Thyroid gland (tissue), 4 donors: ENCODE measurements around the gene JAG1.

Source experiments
- POLR2A ChIP-seq, 2 donors: fragments of 450-650 bp; IDR thresholded peaks; one replicate each; pipeline ENCODE4 v1.6.1; 2017; ENCODE audit warnings: antibody characterized with exemption in 2 of 2, mild to moderate bottlenecking in 2 of 2, moderate library complexity in 1 of 2
- TF ChIP-seq, protein P1 (sequence below), 6 experiments: fragments of 200-600 bp in 3 of 6; fragments of 450-650 bp in 3 of 6; sonication (generic) in 3 of 6; IDR thresholded peaks; one replicate each; pipeline ENCODE4 v1.5.1; 2016 to 2019; ENCODE audit warnings: antibody characterized with exemption in 6 of 6, mild to moderate bottlenecking in 2 of 6, inconsistent platforms in 1 of 6, moderate library complexity in 1 of 6

GRCh38 chr20:10637031-10637559 is 36.7 kb downstream of the JAG1 start:
- TF ChIP-seq, protein P1, sequence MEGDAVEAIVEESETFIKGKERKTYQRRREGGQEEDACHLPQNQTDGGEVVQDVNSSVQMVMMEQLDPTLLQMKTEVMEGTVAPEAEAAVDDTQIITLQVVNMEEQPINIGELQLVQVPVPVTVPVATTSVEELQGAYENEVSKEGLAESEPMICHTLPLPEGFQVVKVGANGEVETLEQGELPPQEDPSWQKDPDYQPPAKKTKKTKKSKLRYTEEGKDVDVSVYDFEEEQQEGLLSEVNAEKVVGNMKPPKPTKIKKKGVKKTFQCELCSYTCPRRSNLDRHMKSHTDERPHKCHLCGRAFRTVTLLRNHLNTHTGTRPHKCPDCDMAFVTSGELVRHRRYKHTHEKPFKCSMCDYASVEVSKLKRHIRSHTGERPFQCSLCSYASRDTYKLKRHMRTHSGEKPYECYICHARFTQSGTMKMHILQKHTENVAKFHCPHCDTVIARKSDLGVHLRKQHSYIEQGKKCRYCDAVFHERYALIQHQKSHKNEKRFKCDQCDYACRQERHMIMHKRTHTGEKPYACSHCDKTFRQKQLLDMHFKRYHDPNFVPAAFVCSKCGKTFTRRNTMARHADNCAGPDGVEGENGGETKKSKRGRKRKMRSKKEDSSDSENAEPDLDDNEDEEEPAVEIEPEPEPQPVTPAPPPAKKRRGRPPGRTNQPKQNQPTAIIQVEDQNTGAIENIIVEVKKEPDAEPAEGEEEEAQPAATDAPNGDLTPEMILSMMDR (IDR thresholded peaks at IDR 0.05): no peak
- TF ChIP-seq POLR2A (IDR thresholded peaks at IDR 0.05): no peak
